ENCODE results near the gene BAHCC1.

BAHCC1 gene

GRCh38 chr17:81376946-81377714 is 18.1 kb upstream of the BAHCC1 start:
- Histone ChIP-seq H3K4me1 (ENCODE audit: control insufficient read depth, low read length) (no peaks in the 10 kb centered on the region), H3K4me3 (ENCODE audit: low read length) (no peak overlapping the region), H3K9me2 (replicated peaks; ENCODE audit: control insufficient read depth, low read length) (no peaks in the 10 kb centered on the region), H3K27ac (ENCODE audit: low read depth, low read length) (no peak overlapping the region), H3F3A (ENCODE audit: control insufficient read depth, insufficient read depth) (no peaks in the 10 kb centered on the region), H4K20me1 (ENCODE audit: control insufficient read depth, insufficient read depth, low read depth, low read length) (no peaks in the 10 kb centered on the region), H3K36me3 (ENCODE audit: control insufficient read depth, low read length) (no peaks in the 10 kb centered on the region), H3K27me3 (ENCODE audit: control insufficient read depth, low read length) (no peaks in the 10 kb centered on the region), H3K79me2 (ENCODE audit: control insufficient read depth, low read length) (no peaks in the 10 kb centered on the region), H3K9me3 (ENCODE audit: control insufficient read depth, insufficient read depth, low read length) (no peaks in the 10 kb centered on the region), H3K4me2 (ENCODE audit: low read length) (no peak overlapping the region)
- TF ChIP-seq EZH2phosphoT487 (IDR thresholded peaks at IDR 0.05; ENCODE audit: borderline replicate concordance, low read length) (no peak), CTCF (IDR thresholded peaks at IDR 0.05; ENCODE audit: low read depth, low read length, poor library complexity, severe bottlenecking) (no peak)

GRCh38 chr17:81378941-81379511 is 16.2 kb upstream of the BAHCC1 start:
- no peak overlapping the region for H3K27ac ChIP-seq (ENCODE audit: low read depth, low read length)
- no peak for TF ChIP-seq CTCF (IDR thresholded peaks at IDR 0.05; ENCODE audit: low read depth, low read length, poor library complexity, severe bottlenecking)
- TF ChIP-seq EZH2phosphoT487 (IDR thresholded peaks at IDR 0.05; ENCODE audit: borderline replicate concordance, low read length) = no peak

GRCh38 chr17:81379523-81379942 is 15.7 kb upstream of the BAHCC1 start:
- H3K27ac ChIP-seq (ENCODE audit: low read depth, low read length) = no peak overlapping the region
- H3K4me2 ChIP-seq (ENCODE audit: low read length) = no peak overlapping the region
- H3K36me3 ChIP-seq (ENCODE audit: control insufficient read depth, low read length) = no peaks in the 10 kb centered on the region
- H3K4me3 ChIP-seq (ENCODE audit: low read length) = no peak overlapping the region
- H3K9me2 ChIP-seq (replicated peaks; ENCODE audit: control insufficient read depth, low read length) = no peaks in the 10 kb centered on the region
- no peaks in the 10 kb centered on the region for H3K4me1 ChIP-seq (ENCODE audit: control insufficient read depth, low read length)
- H3K79me2 ChIP-seq (ENCODE audit: control insufficient read depth, low read length) = no peaks in the 10 kb centered on the region
- H3K27me3 ChIP-seq (ENCODE audit: control insufficient read depth, low read length) = no peaks in the 10 kb centered on the region
- TF ChIP-seq EZH2phosphoT487 (IDR thresholded peaks at IDR 0.05; ENCODE audit: borderline replicate concordance, low read length) (no peak), CTCF (IDR thresholded peaks at IDR 0.05; ENCODE audit: low read depth, low read length, poor library complexity, severe bottlenecking) (no peak)
- no peaks in the 10 kb centered on the region for H3K9me3 ChIP-seq (ENCODE audit: control insufficient read depth, insufficient read depth, low read length)
- H3F3A ChIP-seq (ENCODE audit: control insufficient read depth, insufficient read depth) = no peaks in the 10 kb centered on the region
- no peaks in the 10 kb centered on the region for H4K20me1 ChIP-seq (ENCODE audit: control insufficient read depth, insufficient read depth, low read depth, low read length)

More at GRCh38 chr17:81378941-81379511, 16.2 kb upstream of the BAHCC1 start:
- no peaks in the 10 kb centered on the region for H3K9me2 ChIP-seq (replicated peaks; ENCODE audit: control insufficient read depth, low read length)
- no peak overlapping the region for H3K4me3 ChIP-seq (ENCODE audit: low read length)
- H4K20me1 ChIP-seq (ENCODE audit: control insufficient read depth, insufficient read depth, low read depth, low read length) = no peaks in the 10 kb centered on the region
- H3F3A ChIP-seq (ENCODE audit: control insufficient read depth, insufficient read depth) = no peaks in the 10 kb centered on the region
- H3K4me2 ChIP-seq (ENCODE audit: low read length) = no peak overlapping the region
- H3K79me2 ChIP-seq (ENCODE audit: control insufficient read depth, low read length) = no peaks in the 10 kb centered on the region
- no peaks in the 10 kb centered on the region for H3K27me3 ChIP-seq (ENCODE audit: control insufficient read depth, low read length)
- H3K36me3 ChIP-seq (ENCODE audit: control insufficient read depth, low read length) = no peaks in the 10 kb centered on the region
- no peaks in the 10 kb centered on the region for H3K4me1 ChIP-seq (ENCODE audit: control insufficient read depth, low read length)
- H3K9me3 ChIP-seq (ENCODE audit: control insufficient read depth, insufficient read depth, low read length) = no peaks in the 10 kb centered on the region
